PC-3 (cell line): Measurements from ENCODE around the gene MPIG6B.

Experiments
- EZH2 ChIP-seq: fragments of 300-600 bp; sonication (generic); IDR thresholded peaks from one replicate; pipeline ENCODE4 v1.6.1; 2017; ENCODE audit warnings: antibody characterized with exemption, mild to moderate bottlenecking, low read length; ENCODE audit not compliant: unreplicated experiment
- TF ChIP-seq, protein P1 (sequence below): fragments of 300-600 bp; sonication (generic); conservative IDR thresholded peaks from 2 replicates; pipeline ENCODE4 v1.5.1; 2017; ENCODE audit warnings: antibody characterized with exemption, low read depth, mild to moderate bottlenecking, low read length

GRCh38 chr6:31711233-31711632 is 11.9 kb upstream of the MPIG6B start:
- TF ChIP-seq, protein P1, sequence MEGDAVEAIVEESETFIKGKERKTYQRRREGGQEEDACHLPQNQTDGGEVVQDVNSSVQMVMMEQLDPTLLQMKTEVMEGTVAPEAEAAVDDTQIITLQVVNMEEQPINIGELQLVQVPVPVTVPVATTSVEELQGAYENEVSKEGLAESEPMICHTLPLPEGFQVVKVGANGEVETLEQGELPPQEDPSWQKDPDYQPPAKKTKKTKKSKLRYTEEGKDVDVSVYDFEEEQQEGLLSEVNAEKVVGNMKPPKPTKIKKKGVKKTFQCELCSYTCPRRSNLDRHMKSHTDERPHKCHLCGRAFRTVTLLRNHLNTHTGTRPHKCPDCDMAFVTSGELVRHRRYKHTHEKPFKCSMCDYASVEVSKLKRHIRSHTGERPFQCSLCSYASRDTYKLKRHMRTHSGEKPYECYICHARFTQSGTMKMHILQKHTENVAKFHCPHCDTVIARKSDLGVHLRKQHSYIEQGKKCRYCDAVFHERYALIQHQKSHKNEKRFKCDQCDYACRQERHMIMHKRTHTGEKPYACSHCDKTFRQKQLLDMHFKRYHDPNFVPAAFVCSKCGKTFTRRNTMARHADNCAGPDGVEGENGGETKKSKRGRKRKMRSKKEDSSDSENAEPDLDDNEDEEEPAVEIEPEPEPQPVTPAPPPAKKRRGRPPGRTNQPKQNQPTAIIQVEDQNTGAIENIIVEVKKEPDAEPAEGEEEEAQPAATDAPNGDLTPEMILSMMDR = no peak
- no peak for TF ChIP-seq EZH2
